Heart left ventricle (tissue), 13 donors: ENCODE data around the gene CLEC19A.

Experiments used
- CTCF ChIP-seq, 12 donors: fragments of 200-600 bp; sonication (generic) in 4 of 12; IDR thresholded peaks; one replicate each; pipeline versions ENCODE4 v1.5.0 to v1.8.0; 2018 to 2022; ENCODE audit warnings: antibody characterized with exemption in 12 of 12, mild to moderate bottlenecking in 5 of 12
- POLR2A ChIP-seq, 2 donors: fragments of 450-650 bp; IDR thresholded peaks; one replicate each; pipeline ENCODE4 v1.6.1; 2017; ENCODE audit warnings: antibody characterized with exemption in 2 of 2, mild to moderate bottlenecking in 2 of 2, moderate library complexity in 2 of 2
- donor health status: ischemic (EF 13 %, LVEDD 7.1; RV severe dilation, severe dysfunction).
- donor health status: DM: no; HTN: yes; CAD: no.
- donor health status: DM: no; HTN: no; CAD: no.
- donor health status: ischemic (EF 25% LVEDD 6.9; RV normal size, moderate dysfunction).
- donor health status: ischemic (EF 25% LVEDD 5.7; RV mildly dilated, moderate dysfunction).
- donor health status: ischemic (EF 35%, LVEDD 5.7; RV mildly dilated, moderate dysfunction).
- donor health status: nonischemic (EF 11% LVEDD 7.7; RV severe dilation, severe dysfunction).
- donor health status: DM: yes; HTN: yes; CAD: no.
- donor health status: PGD.
- donor health status: ischemic (EF 29% LVEDD 5.4; RV normal size, mild dysfunction).
- donor health status: nonischemic (EF 23%, LVEDD 6.1; RV moderate dilation, normal function).

- no peak for TF ChIP-seq POLR2A (IDR thresholded peaks at IDR 0.05)
- no peak for TF ChIP-seq CTCF (IDR thresholded peaks at IDR 0.05)
These were observed 23.6 kb downstream of the CLEC19A start for GRCh38 chr16:19309178-19309577.
